ENCODE data around the gene EMILIN3. TPM values are rescaled to one million over a fixed set of nuclear protein-coding genes. Genes with fewer than 3 reads are reported as not detected.
A peak's percentile ranks its signal among the peaks of the same experiment; 100 is the strongest.

EMILIN3 gene
- total RNA-seq, 1 experiment from 2014 or later, result 5.9 TPM

- WGBS (ENCODE audit: extremely low coverage, insufficient read length, low lambda C conversion rate), result no CpG with 5 or more reads among the region's 11 CpGs
- no peaks in the 10 kb centered on the region for H4K20me1 ChIP-seq (ENCODE audit: control insufficient read depth, insufficient read depth, insufficient read length)
- no peak overlapping the region for H4K8ac ChIP-seq (replicated peaks; ENCODE audit: insufficient read length, low read depth, low read length)
- H3K27me3 Mint-ChIP-seq (ENCODE audit: low read depth), result no peaks in the 10 kb centered on the region
- DNase-seq, result no peak
- no peaks in the 10 kb centered on the region for H3K23me2 ChIP-seq (ENCODE audit: insufficient read length, low read depth, low read length, poor library complexity, severe bottlenecking)
- H3K4me2 ChIP-seq (ENCODE audit: insufficient read depth, insufficient read length, low read length), result no peak overlapping the region
- H3K18ac ChIP-seq (ENCODE audit: insufficient read length, low read depth, low read length), result no peak overlapping the region
- no peak overlapping the region for H3K4ac ChIP-seq (ENCODE audit: low read depth, low read length)
- no peaks in the 10 kb centered on the region for H3K4me1 ChIP-seq (ENCODE audit: insufficient read depth, low read length)
- H3K27me3 ChIP-seq (ENCODE audit: insufficient read depth, low read length), result no peaks in the 10 kb centered on the region
- H2AK5ac ChIP-seq (ENCODE audit: insufficient read length, low read length), result no peak overlapping the region
- 0 out of 4 replicates have a peak, but pooled peaks cover 0 to 3% of the 10 kb centered on the region in 2 experiments for H3K4me1 Mint-ChIP-seq
- H2BK15ac ChIP-seq (ENCODE audit: low read depth, low read length), result no peak overlapping the region
- H2AFZ ChIP-seq (ENCODE audit: low read length), result no peak overlapping the region
- no peak overlapping the region for H2BK20ac ChIP-seq (ENCODE audit: low read depth, low read length, poor library complexity, severe bottlenecking)
- H3K79me1 ChIP-seq (ENCODE audit: insufficient read depth, low read depth, low read length, poor library complexity, severe bottlenecking), result no peaks in the 10 kb centered on the region
- no peak overlapping the region for H3K23ac ChIP-seq (ENCODE audit: insufficient read length, low read depth, low read length)
- TF ChIP-seq CTCF (conservative IDR thresholded peaks at IDR 0.05), result peak; percentile 26; the same call in 1 of the 3 replicates
- H3K14ac ChIP-seq (ENCODE audit: insufficient read depth, low read length), result no peak overlapping the region
- no peaks in the 10 kb centered on the region for H3K9me3 ChIP-seq (ENCODE audit: control insufficient read depth, low read depth, low read length)
- no peak overlapping the region for H2BK5ac ChIP-seq (ENCODE audit: insufficient read length, low read length)
- peaks cover 0 to 4% (median 3%) of the 10 kb centered on the region in 3 experiments; a peak in 3 of 7 replicates for H3K36me3 Mint-ChIP-seq (ENCODE audit: insufficient read depth in 1 of 3, low read depth in 3 of 3)
- no peak overlapping the region for H3K4me3 Mint-ChIP-seq
- H3K9ac ChIP-seq (ENCODE audit: extremely low read depth, insufficient read length, low read length), result no peak overlapping the region
- H4K5ac ChIP-seq (ENCODE audit: insufficient read length, low read depth, low read length), result no peak overlapping the region
- no peak overlapping the region for H3K56ac ChIP-seq (ENCODE audit: insufficient read length, low read depth, low read length)
- H3K27ac Mint-ChIP-seq, result no peak overlapping the region
- H2BK12ac ChIP-seq (ENCODE audit: insufficient read length, low read depth, low read length), result no peak overlapping the region
- no peak overlapping the region for H2BK120ac ChIP-seq (ENCODE audit: low read depth, low read length, poor library complexity, severe bottlenecking)
- H3K9me3 Mint-ChIP-seq, result no peaks in the 10 kb centered on the region; a peak in 1 of 5 replicates
- H4K91ac ChIP-seq (ENCODE audit: insufficient read length, low read depth, low read length), result no peak overlapping the region
- no peak overlapping the region for H3T11ph ChIP-seq (ENCODE audit: low read length)
- no peak overlapping the region for H3K27ac ChIP-seq (ENCODE audit: insufficient read length, low read depth, low read length)
- H3K79me2 ChIP-seq (ENCODE audit: insufficient read depth, low read length), result no peaks in the 10 kb centered on the region
These were observed 9.0 kb downstream of the EMILIN3 start for GRCh38 chr20:41357424-41358163.
